ENCODE data around the gene CYP19A1. TPM values are rescaled to one million over a fixed set of nuclear protein-coding genes. Genes with fewer than 3 reads are reported as not detected.

Gene CYP19A1
- polyA plus RNA-seq, 1 experiment, result 0.06 TPM

DNA sequence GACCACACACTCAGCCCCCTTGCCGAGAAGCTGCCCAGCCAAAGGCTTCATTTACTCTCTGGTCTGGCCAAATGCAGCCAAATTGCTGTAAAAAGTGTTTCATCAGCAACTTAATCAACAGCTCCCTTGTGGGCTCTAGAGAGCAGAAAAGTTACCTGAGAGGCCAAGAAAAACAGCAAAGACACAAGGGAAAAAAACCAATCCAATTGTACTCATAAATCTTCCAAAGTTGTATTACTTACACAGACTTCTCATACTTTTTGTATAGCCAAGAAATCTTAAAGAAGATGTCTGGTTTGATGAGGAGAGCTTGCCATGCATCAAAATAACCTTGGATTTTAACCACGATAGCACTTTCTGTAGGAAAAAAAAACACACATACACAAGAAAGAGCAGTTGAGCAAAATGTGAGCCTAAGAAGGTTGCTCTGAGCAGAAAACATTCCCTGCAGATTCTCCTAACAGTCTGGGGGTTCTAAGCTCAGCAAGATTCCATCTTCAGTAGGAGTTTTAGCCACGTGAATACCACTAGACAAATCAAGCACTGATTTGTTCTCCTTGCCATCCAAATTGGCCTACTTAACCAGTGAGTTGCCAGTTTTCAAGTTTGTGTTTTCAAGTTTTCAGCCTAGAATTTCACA, 120.0 kb downstream of the CYP19A1 start:
- DNase-seq (ENCODE audit: low read depth), result no peak
- POLR2A ChIA-PET, result no interaction called here
- H3K36me3 ChIP-seq (ENCODE audit: control insufficient read depth, insufficient read depth, low read length), result no peaks in the 10 kb centered on the region
- CTCF ChIA-PET, result interaction anchor here (1.0 to 3.2 kb wide), 6 partner anchors 10 to 162 kb away, joined by 3 to 13 read pairs (median 6); no protein-coding TSS in a partner anchor
- TF ChIP-seq, protein P1, sequence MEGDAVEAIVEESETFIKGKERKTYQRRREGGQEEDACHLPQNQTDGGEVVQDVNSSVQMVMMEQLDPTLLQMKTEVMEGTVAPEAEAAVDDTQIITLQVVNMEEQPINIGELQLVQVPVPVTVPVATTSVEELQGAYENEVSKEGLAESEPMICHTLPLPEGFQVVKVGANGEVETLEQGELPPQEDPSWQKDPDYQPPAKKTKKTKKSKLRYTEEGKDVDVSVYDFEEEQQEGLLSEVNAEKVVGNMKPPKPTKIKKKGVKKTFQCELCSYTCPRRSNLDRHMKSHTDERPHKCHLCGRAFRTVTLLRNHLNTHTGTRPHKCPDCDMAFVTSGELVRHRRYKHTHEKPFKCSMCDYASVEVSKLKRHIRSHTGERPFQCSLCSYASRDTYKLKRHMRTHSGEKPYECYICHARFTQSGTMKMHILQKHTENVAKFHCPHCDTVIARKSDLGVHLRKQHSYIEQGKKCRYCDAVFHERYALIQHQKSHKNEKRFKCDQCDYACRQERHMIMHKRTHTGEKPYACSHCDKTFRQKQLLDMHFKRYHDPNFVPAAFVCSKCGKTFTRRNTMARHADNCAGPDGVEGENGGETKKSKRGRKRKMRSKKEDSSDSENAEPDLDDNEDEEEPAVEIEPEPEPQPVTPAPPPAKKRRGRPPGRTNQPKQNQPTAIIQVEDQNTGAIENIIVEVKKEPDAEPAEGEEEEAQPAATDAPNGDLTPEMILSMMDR (IDR thresholded peaks at IDR 0.05; ENCODE audit: insufficient read depth, low read depth, low read length), result no peak
- H3K4me3 ChIP-seq (ENCODE audit: low read depth, low read length), result no peak overlapping the region
- H3K27me3 ChIP-seq (ENCODE audit: control insufficient read depth, insufficient read depth, low read length), result no peaks in the 10 kb centered on the region

DNA sequence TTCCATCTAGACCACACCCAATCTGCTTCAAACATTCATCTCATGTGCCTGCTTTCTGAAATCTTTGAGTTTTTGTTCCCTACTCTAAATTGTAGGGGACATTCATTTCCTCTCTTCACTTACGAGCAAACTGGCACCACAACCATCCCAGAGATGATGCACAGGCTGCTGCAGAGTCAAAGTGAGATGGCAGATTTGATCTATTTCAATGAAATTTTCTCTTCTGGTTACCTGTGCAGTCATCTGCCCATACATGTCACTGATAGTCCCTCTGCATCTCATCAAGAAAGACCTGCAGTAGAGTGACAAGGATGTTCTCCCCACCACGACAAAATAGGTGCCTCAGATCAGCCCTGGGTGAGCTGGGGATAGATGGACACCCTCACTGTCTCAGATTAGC, 125.5 kb downstream of the CYP19A1 start:
- DNase-seq (ENCODE audit: low read depth), result no peak
- TF ChIP-seq, protein P1 (IDR thresholded peaks at IDR 0.05; ENCODE audit: insufficient read depth, low read depth, low read length), result no peak
- no peak overlapping the region for H3K4me3 ChIP-seq (ENCODE audit: low read depth, low read length)
- no peaks in the 10 kb centered on the region; the same call in none of the 2 replicates for H3K27me3 ChIP-seq (ENCODE audit: control insufficient read depth, insufficient read depth, low read length)
- ChIA-PET CTCF (interaction anchor here (2.0 kb wide), 1 partner anchor 168 kb away, joined by 6 read pairs; no protein-coding TSS in a partner anchor), POLR2A (no interaction called here)
- no peaks in the 10 kb centered on the region for H3K36me3 ChIP-seq (ENCODE audit: control insufficient read depth, insufficient read depth, low read length)

DNA sequence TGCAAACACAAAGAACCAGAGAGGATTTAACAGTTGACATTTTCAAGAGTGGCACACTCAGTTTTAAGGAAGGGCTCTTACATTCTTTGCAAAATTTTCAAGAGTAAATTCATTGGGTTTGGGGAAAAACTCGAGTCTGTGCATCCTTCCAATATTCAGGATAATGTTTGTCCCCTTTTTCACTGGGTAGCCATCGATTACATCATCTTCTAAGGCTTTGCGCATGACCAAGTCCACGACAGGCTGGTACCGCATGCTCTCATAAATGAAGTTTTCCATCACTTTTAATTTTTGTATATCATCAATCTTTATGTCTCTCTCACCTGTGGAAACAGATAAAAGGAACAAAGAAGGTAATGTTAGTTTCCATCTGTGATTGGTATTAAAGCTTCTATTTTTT, 126.2 kb downstream of the CYP19A1 start:
- TF ChIP-seq, protein P1 (IDR thresholded peaks at IDR 0.05; ENCODE audit: insufficient read depth, low read depth, low read length), result no peak
- no peak for DNase-seq (ENCODE audit: low read depth)
- CTCF ChIA-PET, result interaction anchor here (1.9 to 2.0 kb wide), 2 partner anchors 40 to 169 kb away, joined by 4 to 6 read pairs; no protein-coding TSS in a partner anchor
- POLR2A ChIA-PET, result no interaction called here
- H3K4me3 ChIP-seq (ENCODE audit: low read depth, low read length), result no peak overlapping the region
- H3K36me3 ChIP-seq (ENCODE audit: control insufficient read depth, insufficient read depth, low read length), result no peaks in the 10 kb centered on the region
- H3K27me3 ChIP-seq (ENCODE audit: control insufficient read depth, insufficient read depth, low read length), result no peaks in the 10 kb centered on the region; the same call in none of the 2 replicates

DNA sequence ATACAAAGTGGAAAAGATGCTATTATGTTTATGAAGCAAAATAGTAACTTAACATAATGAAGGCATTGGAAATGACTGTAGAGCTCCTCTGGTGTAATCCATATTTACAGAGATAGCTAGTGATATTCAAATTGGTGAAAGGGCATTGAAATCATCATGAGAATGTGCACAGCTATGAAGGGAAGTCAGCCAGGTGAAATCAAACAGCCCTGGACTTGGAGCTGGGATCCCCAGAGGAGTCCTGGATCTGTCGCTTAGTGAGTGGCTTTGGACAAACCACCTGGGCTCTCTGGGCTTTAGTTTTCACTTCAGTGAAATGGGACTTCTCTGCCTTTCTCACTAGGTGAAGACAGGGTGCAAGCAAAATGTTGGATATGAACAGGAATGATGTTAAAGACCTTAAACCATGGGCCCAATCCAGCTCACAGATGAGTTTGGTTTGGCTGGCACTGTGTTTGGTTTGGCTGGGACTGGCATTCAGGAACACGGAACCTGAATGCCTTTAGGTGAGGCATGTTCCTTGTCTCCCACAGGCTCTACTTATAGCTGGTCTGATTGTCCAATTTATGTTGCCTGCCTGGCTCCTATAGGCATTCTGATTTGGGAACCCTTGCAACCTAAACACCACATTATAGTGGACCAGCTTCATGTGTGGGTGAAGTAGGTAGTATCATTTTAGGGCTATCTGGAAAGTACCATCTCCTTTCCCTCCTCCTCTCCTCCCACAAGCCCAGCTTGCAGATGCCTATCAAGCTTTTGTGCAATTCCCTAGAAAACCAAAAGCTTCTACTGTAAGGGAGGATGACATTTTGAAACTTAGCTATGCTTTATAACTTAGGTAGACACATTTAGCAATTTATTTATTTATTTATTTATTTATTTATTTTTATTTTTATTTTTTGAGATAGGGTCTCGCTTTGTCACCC, 133.1 kb downstream of the CYP19A1 start:
- CTCF ChIA-PET, result interaction anchor here (0.9 to 7.9 kb wide), 8 partner anchors 8 to 197 kb away, joined by 3 to 54 read pairs (median 4); no protein-coding TSS in a partner anchor
- TF ChIP-seq, protein P1 (IDR thresholded peaks at IDR 0.05; ENCODE audit: insufficient read depth, low read depth, low read length), result no peak
- POLR2A ChIA-PET, result no interaction called here

DNA sequence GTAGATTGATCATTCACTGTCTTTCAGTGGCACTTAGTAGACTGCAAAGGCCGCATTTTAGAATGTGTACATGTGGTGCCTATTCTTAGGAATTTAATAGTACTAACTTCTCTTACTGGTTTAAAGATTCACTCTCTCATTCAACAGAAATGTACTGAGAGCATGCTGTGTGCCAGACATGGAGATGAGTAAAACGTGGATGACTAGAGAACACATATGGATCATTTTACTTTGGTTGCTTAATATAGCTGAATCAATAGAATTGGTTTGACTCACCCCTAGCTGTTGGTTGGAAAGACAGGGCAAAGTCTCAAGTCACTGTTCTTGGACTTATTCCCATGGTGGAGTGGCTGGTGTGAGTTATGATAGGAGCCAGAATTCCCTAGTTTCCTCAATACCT, 134.6 kb downstream of the CYP19A1 start:
- peaks cover 2% of the 10 kb centered on the region; the same call in 1 of the 2 replicates for H3K27me3 ChIP-seq (ENCODE audit: control insufficient read depth, insufficient read depth, low read length)
- ChIA-PET POLR2A (no interaction called here), CTCF (interaction anchor here (1.0 to 7.9 kb wide), 4 partner anchors 11 to 199 kb away, joined by 3 to 54 read pairs (median 17); no protein-coding TSS in a partner anchor)
- H3K36me3 ChIP-seq (ENCODE audit: control insufficient read depth, insufficient read depth, low read length), result no peaks in the 10 kb centered on the region
- no peak overlapping the region for H3K4me3 ChIP-seq (ENCODE audit: low read depth, low read length)
- TF ChIP-seq, protein P1 (IDR thresholded peaks at IDR 0.05; ENCODE audit: insufficient read depth, low read depth, low read length), result no peak
- peak; percentile 68 for DNase-seq (ENCODE audit: low read depth)

More for the DNA sequence above, 133.1 kb downstream of the CYP19A1 start:
- Histone ChIP-seq H3K27me3 (ENCODE audit: control insufficient read depth, insufficient read depth, low read length) (peaks cover 2% of the 10 kb centered on the region; the same call in 1 of the 2 replicates), H3K4me3 (ENCODE audit: low read depth, low read length) (no peak overlapping the region), H3K36me3 (ENCODE audit: control insufficient read depth, insufficient read depth, low read length) (no peaks in the 10 kb centered on the region)
- DNase-seq (ENCODE audit: low read depth), result no peak
